ENCODE data around the gene FGD3.

Gene FGD3

GRCh38 chr9:93057703-93058354 is 110.5 kb downstream of the FGD3 start:
- no peak for DNase-seq

GRCh38 chr9:93058355-93059010 is 111.2 kb downstream of the FGD3 start, which contains the start of gene SUSD3:
Gene SUSD3 (plus strand): TSS chr9:93058701. CDS start chr9:93058743, 42 bp downstream.
- peak; percentile 73 for DNase-seq

GRCh38 chr9:93059011-93059714 is 111.8 kb downstream of the FGD3 start:
- DNase-seq = peak; percentile 61

- DNase-seq = no peak
Observed at GRCh38 chr9:93059715-93060578, 112.6 kb downstream of the FGD3 start.

- DNase-seq = no peak
Observed at GRCh38 chr9:93060746-93061259, 113.5 kb downstream of the FGD3 start.

GRCh38 chr9:93061260-93061751 is 114.0 kb downstream of the FGD3 start:
- no peak for DNase-seq

- no peak for DNase-seq
Observed at GRCh38 chr9:93061791-93062763, 114.8 kb downstream of the FGD3 start.

- DNase-seq = peak; percentile 86
Observed at GRCh38 chr9:93064392-93065134, 117.2 kb downstream of the FGD3 start.

- DNase-seq = no peak
Observed at GRCh38 chr9:93065135-93065720, 117.9 kb downstream of the FGD3 start.

- DNase-seq = no peak
Observed at GRCh38 chr9:93066978-93067603, 119.8 kb downstream of the FGD3 start.

GRCh38 chr9:93068956-93069355 is 121.6 kb downstream of the FGD3 start:
- DNase-seq = no peak

GRCh38 chr9:93071464-93071863 is 124.1 kb downstream of the FGD3 start:
- peak; percentile 88 for DNase-seq

GRCh38 chr9:93072383-93072795 is 125.1 kb downstream of the FGD3 start:
- DNase-seq = peak; percentile 61

- DNase-seq = no peak
Observed at GRCh38 chr9:93076101-93076791, 128.9 kb downstream of the FGD3 start.

- no peak for DNase-seq
Observed at GRCh38 chr9:93076792-93077128, 129.4 kb downstream of the FGD3 start.

GRCh38 chr9:93077367-93077766 is 130.0 kb downstream of the FGD3 start:
- no peak for DNase-seq

- no peak for DNase-seq
Observed at GRCh38 chr9:93077811-93078210, 130.5 kb downstream of the FGD3 start.

GRCh38 chr9:93079371-93079770 is 132.0 kb downstream of the FGD3 start:
- DNase-seq = no peak

- no peak for DNase-seq
Observed at GRCh38 chr9:93080406-93080805, 133.1 kb downstream of the FGD3 start.

Data from hematopoietic multipotent progenitor cell treated with erythropoietin and hydrocortisone succinate and interleukin-3 and kit ligand, for 6 days (in vitro differentiated cells).